Smooth muscle cell (in vitro differentiated cells): ENCODE results near the gene NFATC1. TPM values are rescaled to one million over a fixed set of nuclear protein-coding genes. Genes with fewer than 3 reads are reported as not detected.

Experiments used
- DNase-seq: peaks from one replicate; lab custom pipeline; 2025; ENCODE audit not compliant: unreplicated experiment; lab: John Stamatoyannopoulos, UW
- H2AFZ ChIP-seq: fragments of 200-600 bp; sonication (generic); 2 replicates; pipeline ENCODE4 v1.6.0; 2016; ENCODE audit warnings: antibody characterized with exemption, low read depth, mild to moderate bottlenecking
- H3F3A ChIP-seq: fragments of 200-600 bp; sonication (generic); 2 replicates; pipeline ENCODE4 v1.6.0; 2017; ENCODE audit warnings: antibody characterized with exemption, low read depth
- H3K27ac ChIP-seq: fragments of 200-600 bp; sonication (generic); 2 replicates; pipeline ENCODE4 v1.5.1; 2016; ENCODE audit warnings: low read depth, mild to moderate bottlenecking
- H3K27me3 ChIP-seq: fragments of 200-600 bp; sonication (generic); 2 replicates; pipeline ENCODE4 v1.6.1; 2016; ENCODE audit warnings: low read depth, mild to moderate bottlenecking
- H3K36me3 ChIP-seq: fragments of 200-600 bp; sonication (generic); 2 replicates; pipeline ENCODE4 v1.5.1; 2016; ENCODE audit warnings: low read depth
- H3K4me1 ChIP-seq: fragments of 200-600 bp; sonication (generic); 2 replicates; pipeline ENCODE4 v1.5.1; 2016; ENCODE audit warnings: low read depth
- H3K4me2 ChIP-seq: fragments of 200-600 bp; sonication (generic); 2 replicates; pipeline ENCODE4 v1.6.0; 2016; ENCODE audit warnings: mild to moderate bottlenecking
- H3K4me3 ChIP-seq: fragments of 200-600 bp; sonication (generic); 2 replicates; pipeline ENCODE4 v1.5.1; 2016; ENCODE audit warnings: mild to moderate bottlenecking
- H3K79me2 ChIP-seq: fragments of 200-600 bp; sonication (generic); 2 replicates; pipeline ENCODE4 v1.6.0; 2016; ENCODE audit warnings: low read depth, mild to moderate bottlenecking
- H3K9ac ChIP-seq: fragments of 200-600 bp; sonication (generic); 2 replicates; pipeline ENCODE4 v1.6.0; 2016; ENCODE audit warnings: low read depth
- H3K9me3 ChIP-seq: fragments of 200-600 bp; sonication (generic); replicated peaks from 2 replicates; pipeline ENCODE4 v1.5.1; 2016; ENCODE audit warnings: low read depth
- H4K20me1 ChIP-seq: fragments of 200-600 bp; sonication (generic); 2 replicates; pipeline ENCODE4 v1.6.0; 2016; ENCODE audit warnings: low read depth
- CTCF ChIP-seq: fragments of 200-600 bp; sonication (generic); IDR thresholded peaks from 2 replicates; pipeline ENCODE4 v1.5.1; 2017; ENCODE audit warnings: borderline replicate concordance, mild to moderate bottlenecking, antibody characterized with exemption; ENCODE audit not compliant: insufficient read depth, poor library complexity, severe bottlenecking
- WGBS: methylation state at CpG from one replicate; pipeline ENCODE4 v1.1.7; 2016; ENCODE audit warnings: low lambda C conversion rate; 5-methylcytosine and 5-hydroxymethylcytosine counted together
- polyA plus RNA-seq: library from polyadenylated mRNA; unstranded; fragments of >200 nt; fragmentation: Nextera tagmentation; extraction: Ambion mirVana; gene quantifications from 2 replicates; pipeline ENCODE4 v1.2.1, GENCODE V29; 2016
- total RNA-seq: library from RNA; depleted of rRNA; stranded (reverse); fragments of >200 nt; gene quantifications from 2 replicates; pipeline ENCODE4 v1.2.3, GENCODE V29; 2014

NFATC1 gene
- total and polyA plus RNA-seq, 2 experiments from 2014 or later, result 13.1 to 19.2 TPM

GRCh38 chr18:79424008-79424565, 28.4 kb downstream of the NFATC1 start:
- TF ChIP-seq CTCF, result no peak
- H2AFZ ChIP-seq, result no peak overlapping the region
- no peak overlapping the region for H3K4me2 ChIP-seq
- no peak overlapping the region for H3K4me3 ChIP-seq
- no peak overlapping the region for H3K9ac ChIP-seq
- peaks cover 88% of the 10 kb centered on the region for H4K20me1 ChIP-seq
- no peaks in the 10 kb centered on the region for H3K9me3 ChIP-seq
- no peak for DNase-seq
- no peaks in the 10 kb centered on the region for H3K4me1 ChIP-seq
- WGBS, result 92% methylated on average over 29 of the region's 30 CpGs
- no peak overlapping the region for H3K27ac ChIP-seq
- peaks cover 6% of the 10 kb centered on the region for H3F3A ChIP-seq
- no peaks in the 10 kb centered on the region for H3K36me3 ChIP-seq
- no peaks in the 10 kb centered on the region for H3K27me3 ChIP-seq
- H3K79me2 ChIP-seq, result peaks cover 20% of the 10 kb centered on the region

DNA sequence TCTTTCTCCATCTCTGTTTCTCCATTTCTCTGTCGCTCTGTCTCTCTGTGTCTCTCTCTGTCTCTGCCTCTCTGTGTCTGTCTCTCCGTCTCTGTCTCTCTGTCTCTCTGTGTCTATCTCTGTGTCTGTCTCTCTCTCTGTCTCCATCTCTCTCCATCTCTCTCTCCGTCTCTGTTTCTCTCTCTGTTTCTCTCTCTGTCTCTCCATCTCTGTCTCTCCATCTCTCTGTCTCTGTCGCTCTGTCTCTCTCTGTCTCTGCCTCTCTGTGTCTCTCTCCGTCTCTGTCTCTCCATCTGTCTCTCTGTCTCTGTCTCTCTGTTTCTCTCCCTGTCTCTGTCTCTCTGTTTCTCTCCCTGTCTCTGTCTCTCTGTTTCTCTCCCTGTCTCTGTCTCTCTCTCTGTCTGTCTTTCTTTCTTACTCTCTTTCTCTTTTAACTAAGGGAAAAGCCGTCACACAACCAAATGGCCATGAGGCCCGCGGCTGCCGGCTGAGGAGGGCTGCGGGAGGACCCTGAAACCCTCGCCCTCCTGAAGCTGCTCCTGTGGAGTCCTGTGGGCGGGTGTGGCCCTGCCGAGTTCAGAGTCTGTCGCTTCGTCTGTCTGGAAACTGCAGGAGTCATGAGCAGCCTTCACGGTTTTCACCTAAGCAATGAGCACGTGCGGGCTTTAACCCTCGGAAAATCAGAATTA, 29.3 kb downstream of the NFATC1 start:
- Histone ChIP-seq H3F3A (peaks cover 10% of the 10 kb centered on the region), H3K4me3 (no peak overlapping the region), H3K9me3 (no peaks in the 10 kb centered on the region), H3K27me3 (no peaks in the 10 kb centered on the region), H3K27ac (no peak overlapping the region), H2AFZ (no peak overlapping the region), H3K4me2 (no peak overlapping the region), H3K79me2 (peaks cover 14% of the 10 kb centered on the region), H3K4me1 (no peaks in the 10 kb centered on the region), H3K9ac (no peak overlapping the region), H4K20me1 (peaks cover 89% of the 10 kb centered on the region), H3K36me3 (no peaks in the 10 kb centered on the region)
- no peak for DNase-seq
- WGBS, result 81% methylated on average over 19 of the region's 19 CpGs
- TF ChIP-seq CTCF, result no peak

- Histone ChIP-seq H3K79me2 (peaks cover 14% of the 10 kb centered on the region), H4K20me1 (peaks cover 92% of the 10 kb centered on the region), H2AFZ (no peak overlapping the region), H3K27ac (no peak overlapping the region), H3K27me3 (no peaks in the 10 kb centered on the region), H3K9me3 (no peaks in the 10 kb centered on the region), H3K4me3 (no peak overlapping the region), H3K9ac (no peak overlapping the region), H3K4me1 (no peaks in the 10 kb centered on the region), H3K4me2 (no peak overlapping the region), H3F3A (peaks cover 11% of the 10 kb centered on the region), H3K36me3 (no peaks in the 10 kb centered on the region)
- WGBS, result 77% methylated on average over 12 of the region's 12 CpGs
- no peak for DNase-seq
- TF ChIP-seq CTCF, result no peak
These were observed 29.8 kb downstream of the NFATC1 start for GRCh38 chr18:79425569-79425886.
